ENCODE results near the gene GRID2. TPM values are rescaled to one million over a fixed set of nuclear protein-coding genes. Genes with fewer than 3 reads are reported as not detected.

The GRID2 gene
- total and polyA plus RNA-seq, 9 of the 15 experiments (the other 6 are each of a cell fraction or from before 2014, with no cell fraction given): 0.04 TPM; not detected in 7

DNA sequence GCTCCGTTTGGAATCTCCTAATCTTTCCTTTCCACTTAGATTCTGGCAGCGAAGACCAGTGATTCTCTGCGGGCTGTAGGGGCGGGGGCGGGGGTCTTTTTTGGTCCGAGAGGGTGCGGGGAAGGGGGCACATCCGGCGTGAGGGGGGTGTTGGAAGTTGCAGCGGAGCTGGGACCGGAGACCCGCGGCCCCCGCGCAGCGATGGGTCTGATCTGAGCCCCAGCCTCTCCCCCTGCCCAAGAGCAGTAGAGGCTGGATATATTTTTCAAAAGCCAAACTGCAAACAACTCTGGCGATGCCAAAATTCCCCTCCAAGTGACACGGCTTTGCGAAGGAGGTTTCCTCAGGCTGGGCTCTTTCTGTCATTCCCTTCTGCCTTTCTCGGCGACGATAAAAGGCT is 355 bp downstream of the GRID2 start (continued):
- TF ChIP-seq, protein P1, sequence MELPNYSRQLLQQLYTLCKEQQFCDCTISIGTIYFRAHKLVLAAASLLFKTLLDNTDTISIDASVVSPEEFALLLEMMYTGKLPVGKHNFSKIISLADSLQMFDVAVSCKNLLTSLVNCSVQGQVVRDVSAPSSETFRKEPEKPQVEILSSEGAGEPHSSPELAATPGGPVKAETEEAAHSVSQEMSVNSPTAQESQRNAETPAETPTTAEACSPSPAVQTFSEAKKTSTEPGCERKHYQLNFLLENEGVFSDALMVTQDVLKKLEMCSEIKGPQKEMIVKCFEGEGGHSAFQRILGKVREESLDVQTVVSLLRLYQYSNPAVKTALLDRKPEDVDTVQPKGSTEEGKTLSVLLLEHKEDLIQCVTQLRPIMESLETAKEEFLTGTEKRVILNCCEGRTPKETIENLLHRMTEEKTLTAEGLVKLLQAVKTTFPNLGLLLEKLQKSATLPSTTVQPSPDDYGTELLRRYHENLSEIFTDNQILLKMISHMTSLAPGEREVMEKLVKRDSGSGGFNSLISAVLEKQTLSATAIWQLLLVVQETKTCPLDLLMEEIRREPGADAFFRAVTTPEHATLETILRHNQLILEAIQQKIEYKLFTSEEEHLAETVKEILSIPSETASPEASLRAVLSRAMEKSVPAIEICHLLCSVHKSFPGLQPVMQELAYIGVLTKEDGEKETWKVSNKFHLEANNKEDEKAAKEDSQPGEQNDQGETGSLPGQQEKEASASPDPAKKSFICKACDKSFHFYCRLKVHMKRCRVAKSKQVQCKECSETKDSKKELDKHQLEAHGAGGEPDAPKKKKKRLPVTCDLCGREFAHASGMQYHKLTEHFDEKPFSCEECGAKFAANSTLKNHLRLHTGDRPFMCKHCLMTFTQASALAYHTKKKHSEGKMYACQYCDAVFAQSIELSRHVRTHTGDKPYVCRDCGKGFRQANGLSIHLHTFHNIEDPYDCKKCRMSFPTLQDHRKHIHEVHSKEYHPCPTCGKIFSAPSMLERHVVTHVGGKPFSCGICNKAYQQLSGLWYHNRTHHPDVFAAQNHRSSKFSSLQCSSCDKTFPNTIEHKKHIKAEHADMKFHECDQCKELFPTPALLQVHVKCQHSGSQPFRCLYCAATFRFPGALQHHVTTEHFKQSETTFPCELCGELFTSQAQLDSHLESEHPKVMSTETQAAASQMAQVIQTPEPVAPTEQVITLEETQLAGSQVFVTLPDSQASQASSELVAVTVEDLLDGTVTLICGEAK (IDR thresholded peaks at IDR 0.05): no peak
- TF ChIP-seq, protein P1 (CRISPR knock-in tag; IDR thresholded peaks at IDR 0.05): no peak
- TF ChIP-seq KDM2B (CRISPR knock-in tag; IDR thresholded peaks at IDR 0.05) (no peak), ZNF232 (CRISPR knock-in tag; IDR thresholded peaks at IDR 0.05) (no peak), POU5F1 (IDR thresholded peaks at IDR 0.05; ENCODE audit: borderline replicate concordance, low read depth, low read length, partially characterized antibody) (no peak)
